NCI-H345 (cell line): ENCODE data around the gene DLG2.
"Not testable (repeated sequence)": the region's sequence is repeated elsewhere in the genome, so short reads cannot be mapped to it uniquely, and the experiment has no call there.

Experiments used
- DNase-seq: peaks from one replicate; lab custom pipeline; 2025; lab: John Stamatoyannopoulos, UW

Gene DLG2

DNA sequence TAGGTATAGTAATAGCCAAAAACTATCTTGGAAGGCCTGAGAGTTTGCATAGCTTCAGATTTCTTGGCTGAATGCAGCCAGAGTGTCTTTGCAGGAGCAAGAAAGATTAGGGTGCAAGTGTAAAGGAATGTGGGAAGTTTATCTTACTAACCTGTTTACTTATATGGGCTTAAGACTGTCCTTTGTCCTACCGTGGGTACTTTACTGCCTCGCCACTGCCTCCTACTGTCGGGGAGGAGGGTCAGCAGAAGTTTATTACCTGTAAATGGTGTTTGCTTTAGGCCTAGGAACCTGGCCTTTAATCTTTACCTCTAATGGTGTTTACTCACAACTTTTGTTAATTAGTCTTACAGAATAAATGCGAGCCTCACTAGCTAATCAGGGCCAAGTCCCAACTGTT, 633.8 kb downstream of the DLG2 start:
- no peak for DNase-seq

DNA sequence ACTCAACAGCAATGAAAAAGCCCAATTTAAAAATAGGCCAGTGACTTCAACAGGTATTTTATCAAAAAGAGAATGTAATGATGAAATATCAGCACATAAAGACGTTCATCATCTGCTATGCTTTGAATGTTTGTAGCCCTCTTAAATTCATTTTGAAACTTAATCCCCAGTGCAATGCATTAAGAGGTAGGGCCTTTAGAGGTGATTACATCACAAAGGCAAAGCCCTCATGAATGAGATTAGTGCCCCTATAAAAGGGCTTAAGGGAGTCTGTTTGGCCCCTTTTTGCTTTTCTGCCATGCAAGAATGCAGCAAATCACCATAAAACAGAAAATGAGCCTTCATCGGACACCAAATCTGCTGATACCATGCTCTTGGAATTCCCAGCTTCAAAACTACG, 637.0 kb downstream of the DLG2 start:
- no peak for DNase-seq

DNA sequence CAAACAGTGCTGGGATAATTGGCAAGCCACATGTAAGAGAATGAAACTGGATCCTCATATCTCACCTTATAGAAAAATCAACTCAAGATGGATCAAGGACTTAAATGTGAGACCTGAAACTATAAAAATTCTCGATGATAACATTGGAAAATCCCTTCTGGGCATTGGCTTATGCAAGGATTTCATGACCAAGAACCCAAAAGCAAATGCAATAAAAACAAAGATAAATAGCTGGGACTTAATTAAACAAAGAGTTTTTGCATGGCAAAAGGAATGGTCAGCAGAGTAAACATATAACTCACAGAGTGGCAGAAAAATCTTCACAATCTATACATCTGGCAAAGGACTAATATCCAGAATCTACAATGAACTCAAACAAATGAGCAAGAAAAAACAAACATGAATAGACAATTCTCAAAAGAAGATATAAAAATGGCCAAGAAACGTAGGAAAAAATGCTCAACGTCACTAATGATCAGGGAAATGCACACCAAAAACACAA, 639.4 kb downstream of the DLG2 start:
- not testable (repeated sequence) for DNase-seq

DNA sequence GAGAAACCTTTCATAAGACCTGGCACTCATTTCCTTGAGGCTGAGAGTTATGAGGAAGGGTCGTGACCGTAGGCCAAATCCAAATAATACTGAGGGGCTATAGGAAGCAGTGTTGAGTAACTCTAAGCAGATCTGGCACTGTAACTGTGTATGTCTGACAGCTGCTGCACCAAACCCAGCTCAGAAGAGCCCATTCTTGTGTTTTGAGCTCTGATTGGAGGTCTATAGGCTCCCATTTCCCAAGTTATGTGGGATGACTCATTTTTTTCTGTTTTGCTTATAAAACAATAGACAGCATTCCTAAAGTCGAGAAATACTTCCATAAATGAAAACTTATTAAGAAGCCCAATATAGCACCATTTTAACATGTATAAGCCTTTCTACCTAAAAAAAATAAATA, 645.8 kb downstream of the DLG2 start:
- no peak for DNase-seq

DNA sequence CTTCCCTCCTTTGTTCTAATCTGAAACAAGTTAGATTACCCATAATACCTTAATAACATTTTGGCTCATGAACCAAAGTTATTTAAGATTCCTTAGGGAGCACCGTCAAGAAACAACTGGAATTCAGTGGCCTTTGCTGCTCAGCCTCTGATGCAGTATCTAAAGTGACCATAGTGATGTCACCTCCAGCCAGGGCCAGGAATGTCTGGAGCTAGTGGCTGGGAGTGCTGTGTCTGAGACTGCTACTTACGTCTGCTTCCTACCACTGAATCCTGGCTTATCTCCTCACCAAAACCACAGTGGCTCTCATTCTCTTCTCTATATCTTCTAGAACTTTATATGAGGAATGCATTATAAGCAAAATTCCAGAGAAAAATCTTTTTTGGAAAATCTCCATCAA, 658.0 kb downstream of the DLG2 start:
- DNase-seq = no peak

DNA sequence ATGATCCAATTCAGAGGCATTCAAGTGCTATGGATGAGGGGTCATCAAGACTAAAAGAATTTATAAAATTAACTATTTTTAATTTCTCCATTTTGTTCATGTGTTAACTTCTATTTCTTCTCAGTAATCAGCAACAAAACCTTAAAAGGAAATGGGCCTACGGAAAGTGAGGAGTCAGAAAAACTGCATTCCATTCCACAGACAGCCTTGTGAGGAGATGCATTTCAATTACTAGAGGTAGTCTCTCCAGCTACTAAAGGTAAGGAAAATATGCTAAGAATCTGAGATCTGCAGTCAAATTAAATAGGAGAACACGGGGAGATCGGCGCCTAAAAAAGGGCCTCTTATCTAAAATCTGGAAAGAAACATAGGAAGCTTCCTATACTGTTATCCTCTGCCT, 661.7 kb downstream of the DLG2 start:
- DNase-seq = no peak

DNA sequence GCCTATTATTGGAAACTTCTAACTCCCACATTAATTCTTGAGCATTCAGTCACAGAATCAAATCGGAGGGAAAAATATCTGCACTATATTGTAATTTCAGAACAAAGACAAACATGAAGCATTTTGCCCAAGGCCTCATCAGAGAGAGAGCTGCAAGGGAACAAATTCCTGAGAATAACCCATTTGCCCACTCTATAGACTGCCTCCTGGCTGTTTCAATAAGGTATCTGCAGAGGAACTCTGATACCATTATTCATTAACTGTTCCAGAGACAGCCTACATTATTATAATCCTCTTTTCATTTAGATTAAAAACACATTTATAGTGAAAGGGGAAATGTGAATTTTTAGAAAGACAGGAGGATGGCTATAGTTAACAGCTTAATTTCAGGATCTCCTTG, 663.9 kb downstream of the DLG2 start:
- DNase-seq = no peak

DNA sequence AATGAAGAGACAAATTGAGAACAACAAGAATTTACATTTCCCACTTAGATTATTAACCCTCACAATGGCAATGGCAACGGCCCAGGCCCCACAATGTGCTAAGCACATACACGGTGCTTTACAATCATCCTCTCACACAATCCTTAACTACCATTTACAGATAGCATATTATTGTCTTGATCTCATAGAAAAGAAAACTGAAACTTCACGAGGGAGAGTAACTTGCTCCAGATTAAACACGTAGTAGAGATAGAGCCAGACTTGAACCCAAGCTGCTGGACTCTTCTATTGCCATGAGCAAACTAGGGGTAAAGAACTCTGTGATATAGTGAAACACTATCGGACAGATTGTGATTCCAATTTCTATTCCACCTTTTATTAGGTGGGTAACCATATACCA, 665.1 kb downstream of the DLG2 start:
- no peak for DNase-seq

DNA sequence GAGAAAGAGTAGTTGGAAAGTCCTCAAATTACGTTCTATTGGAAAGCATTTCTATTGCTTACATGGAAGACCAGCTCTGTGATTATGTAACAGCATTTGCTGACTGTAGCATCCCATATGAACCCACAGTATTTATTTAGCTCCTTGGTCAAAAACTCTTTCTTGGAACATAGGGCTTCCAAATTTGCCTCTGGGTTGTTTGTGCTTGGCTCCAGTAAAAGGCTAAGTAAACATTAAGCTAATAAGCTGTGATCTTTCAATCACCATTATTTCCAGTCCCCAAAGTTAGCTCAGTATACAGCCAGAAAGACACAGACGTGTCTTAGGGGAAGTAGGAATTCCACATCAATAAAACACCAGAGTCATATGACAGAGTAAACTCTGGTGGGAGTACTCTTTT, 668.8 kb downstream of the DLG2 start:
- DNase-seq = no peak

DNA sequence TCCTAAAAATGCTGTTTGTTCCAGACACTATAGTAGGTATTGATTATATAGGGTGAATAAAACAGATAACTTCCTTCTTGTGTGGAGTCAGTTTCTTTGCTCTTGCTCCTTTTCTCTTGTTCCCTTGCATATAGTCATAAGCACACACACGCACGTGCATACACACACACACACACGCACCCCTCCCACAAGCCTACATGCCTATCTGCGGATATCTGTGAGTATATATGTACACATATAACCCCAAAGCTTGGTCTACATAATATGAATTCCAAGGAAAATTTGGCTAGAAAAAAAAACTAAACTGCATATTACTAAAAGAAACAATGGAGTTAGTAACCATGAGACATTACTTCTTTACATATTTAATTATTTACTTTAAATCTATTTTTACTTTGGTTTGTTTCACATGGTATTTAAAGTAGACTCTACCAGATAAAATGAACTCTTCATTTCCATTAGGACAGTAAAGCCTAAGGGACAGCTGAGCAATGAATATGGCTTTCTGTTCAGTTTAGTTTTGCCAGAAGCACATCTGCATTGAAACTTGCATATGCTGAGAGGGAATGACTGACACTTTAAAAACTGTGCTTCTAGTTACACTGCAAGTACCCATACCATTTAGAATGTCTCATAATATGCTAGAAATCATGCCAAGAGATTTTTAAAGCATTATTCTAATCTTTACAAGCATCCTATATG, 676.4 kb downstream of the DLG2 start:
- DNase-seq = no peak

DNA sequence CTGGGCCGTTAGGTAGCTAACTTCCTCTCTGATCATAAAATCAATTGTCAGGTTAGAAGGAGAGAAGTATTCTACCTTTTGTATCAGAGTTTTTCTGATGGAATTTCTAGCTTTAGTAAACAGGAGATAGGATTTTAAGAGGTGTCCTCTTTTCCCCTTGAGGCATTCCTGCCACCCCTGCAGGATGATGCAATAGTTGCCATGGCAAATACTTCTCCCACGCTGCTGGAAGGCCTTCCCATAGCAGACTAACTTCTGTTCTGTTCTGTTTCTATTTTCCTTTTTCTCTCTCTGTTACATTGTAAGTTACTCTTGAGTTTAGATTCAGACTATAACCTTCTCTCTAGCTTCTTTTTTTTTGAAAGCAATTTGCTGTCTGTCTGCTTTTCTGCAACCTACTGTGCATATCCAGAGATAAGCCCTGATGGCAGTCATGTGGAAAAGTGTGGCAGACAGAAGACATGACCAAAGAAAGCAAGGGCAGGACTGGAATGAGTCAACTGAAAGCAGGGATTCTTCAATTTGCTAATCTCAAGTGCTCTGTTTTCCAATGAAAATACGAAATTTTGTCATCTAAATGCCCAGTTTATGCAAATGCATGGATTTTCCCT, 679.1 kb downstream of the DLG2 start:
- no peak for DNase-seq

DNA sequence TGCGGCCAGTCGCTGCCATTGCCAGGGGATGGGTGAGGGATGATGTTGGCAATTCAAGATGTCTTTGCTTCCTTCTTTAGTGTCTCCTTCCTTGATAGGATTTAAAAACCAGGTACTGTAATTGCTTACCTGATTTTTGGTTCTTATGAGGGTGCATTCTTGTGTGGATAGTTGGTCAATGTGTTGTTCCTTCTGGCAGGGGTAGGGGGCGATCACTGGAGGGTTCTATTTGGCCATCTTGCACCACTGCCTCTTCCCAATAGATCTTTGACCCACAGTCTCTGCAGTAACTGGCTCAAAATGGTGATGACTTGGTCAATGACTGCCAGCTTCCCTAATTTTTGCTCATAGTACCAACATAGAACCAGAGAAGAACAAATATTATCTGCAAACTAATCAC, 680.1 kb downstream of the DLG2 start:
- no peak for DNase-seq

DNA sequence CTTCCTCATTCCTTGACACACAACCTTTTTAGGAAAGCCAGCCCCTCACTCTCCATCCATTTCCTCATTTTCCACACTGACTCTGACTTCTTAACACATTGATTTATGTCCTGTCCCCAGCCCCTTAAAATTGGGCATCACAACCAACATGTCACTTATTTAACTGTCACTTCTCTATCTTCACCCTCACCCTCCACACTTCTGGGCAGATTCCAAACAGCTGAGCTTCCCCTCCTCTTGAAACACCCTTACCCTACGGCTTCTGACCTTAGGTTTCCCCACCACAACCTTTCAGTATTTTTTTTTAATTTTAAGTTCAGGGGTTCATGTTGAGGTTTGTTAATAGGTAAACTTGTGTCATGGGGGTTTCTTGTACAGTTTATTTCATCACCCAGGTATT, 696.3 kb downstream of the DLG2 start:
- no peak for DNase-seq

DNA sequence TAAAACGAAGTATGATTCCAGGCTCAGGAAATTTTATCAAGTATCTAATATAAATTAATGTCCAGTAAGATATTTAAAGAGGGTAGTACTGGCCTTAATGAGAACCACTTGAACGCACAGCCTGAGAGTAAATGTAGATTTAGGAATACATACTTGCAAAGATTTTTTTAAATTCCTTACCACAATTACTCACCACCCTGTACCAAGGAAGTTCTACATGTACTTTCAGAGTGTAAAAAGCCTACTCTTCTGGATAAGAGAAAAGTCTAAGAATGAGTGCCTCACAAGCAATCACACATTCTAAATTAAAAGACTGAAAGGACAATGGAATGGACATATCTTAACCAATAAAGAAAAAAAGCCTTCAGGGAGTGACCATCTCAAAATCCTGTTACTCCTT, 697.4 kb downstream of the DLG2 start:
- no peak for DNase-seq

DNA sequence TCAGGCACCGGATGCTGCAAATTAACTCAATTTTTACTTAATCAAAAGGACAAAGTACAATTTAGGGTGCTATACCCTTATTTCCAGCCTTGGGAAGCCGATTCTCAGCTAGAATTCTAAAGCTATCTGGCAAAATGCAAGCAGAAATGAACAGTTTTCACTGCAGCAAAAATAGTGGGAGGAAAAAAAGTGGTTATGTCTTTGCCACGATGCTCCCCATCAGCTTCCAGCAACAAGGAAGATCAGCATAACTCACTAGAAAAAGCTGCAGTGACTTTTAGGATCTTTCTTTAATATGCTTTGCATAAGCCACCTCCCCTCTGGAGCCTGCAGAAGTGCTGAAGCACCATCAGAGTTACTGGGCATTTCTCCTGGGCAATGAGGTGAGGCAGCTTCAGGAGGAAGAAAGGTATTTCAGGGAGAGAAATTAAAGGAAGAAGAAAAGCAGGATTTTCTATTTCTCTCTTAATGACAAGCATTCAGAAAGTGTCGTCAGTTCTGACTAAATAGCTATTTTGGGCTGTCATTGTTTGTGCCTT, 702.9 kb downstream of the DLG2 start:
- no peak for DNase-seq

DNA sequence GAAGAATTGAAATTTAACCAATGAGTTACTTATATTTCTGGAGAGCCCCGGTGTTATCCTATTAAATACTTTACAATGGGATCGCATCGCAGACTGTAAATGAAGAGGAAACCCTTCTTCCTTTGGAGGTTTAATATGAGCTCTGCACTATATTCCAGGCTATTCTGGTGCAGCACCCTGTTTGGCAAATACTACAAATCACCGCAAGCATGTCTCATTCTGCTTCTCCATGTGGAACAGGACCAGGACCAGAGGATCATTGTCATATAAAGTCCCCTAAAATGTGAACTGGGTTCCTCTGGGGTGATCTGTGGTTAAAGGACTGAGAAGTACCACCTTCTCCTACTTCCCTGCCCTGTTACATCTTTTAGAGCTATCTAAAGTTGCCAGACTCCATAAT, 703.7 kb downstream of the DLG2 start:
- no peak for DNase-seq

DNA sequence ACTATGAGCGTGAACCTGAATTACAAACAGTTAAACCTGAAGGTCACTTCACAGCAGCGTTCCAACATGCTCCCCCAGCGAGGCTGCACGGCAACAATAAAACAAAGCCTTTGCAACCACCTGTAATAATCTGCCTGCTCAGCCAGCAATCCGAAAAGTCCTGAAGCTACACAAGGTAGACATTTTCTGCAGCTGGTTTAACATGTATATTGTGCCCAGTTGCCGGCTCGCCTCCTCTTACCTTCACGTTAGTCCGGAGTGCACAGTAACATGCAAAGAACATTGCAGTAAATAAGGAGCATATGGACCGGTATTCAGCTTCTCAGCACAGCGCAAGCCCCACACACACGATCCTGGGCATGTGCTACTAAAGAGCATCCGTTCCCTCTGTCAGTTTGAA, 704.3 kb downstream of the DLG2 start:
- no peak for DNase-seq

DNA sequence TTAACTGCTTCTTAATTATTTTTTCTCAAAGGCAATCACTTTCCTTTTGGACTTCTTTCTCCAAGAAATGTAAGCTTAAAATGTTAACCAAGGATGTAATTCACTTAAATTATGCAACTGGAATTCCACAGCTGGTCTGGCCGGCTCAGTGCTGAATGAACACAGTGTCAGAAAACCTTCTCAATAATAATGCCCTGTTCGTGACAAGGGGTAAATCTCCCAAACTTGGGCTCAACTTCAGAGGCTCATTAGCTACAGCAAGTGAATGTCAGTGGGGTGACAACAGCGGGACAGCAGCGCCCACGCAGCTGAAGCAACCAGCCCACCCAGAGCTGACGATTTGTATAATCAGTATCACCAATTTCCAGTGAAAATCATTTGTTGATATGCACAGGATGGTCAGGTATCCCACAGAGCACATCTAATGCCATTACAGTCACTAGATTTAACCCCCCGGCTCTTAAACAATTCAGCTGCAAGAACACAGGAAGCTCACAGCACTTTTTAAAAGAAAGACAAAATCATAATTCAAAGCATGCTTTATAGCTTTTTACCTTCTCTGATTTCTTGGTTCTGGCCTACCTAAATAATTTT, 704.8 kb downstream of the DLG2 start:
- no peak for DNase-seq

DNA sequence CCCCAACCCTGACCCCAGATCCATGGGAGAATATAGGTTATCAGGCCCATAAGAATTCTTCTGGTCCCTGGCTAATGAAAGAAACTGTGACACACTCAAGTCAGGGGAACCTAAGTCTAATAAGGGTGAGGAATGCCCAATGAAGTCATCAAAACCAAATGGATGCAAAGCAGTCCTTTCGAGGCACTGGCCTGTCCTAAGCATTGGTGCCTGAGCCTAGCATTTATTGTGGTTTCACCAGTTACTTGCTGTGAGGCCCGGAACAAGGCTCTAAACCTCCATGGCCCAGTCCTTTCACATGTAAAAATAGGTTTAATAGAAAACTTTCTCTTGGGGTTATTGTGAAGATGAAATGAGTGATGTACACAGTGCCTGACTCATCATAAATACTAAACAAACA, 712.6 kb downstream of the DLG2 start:
- DNase-seq = no peak

DNA sequence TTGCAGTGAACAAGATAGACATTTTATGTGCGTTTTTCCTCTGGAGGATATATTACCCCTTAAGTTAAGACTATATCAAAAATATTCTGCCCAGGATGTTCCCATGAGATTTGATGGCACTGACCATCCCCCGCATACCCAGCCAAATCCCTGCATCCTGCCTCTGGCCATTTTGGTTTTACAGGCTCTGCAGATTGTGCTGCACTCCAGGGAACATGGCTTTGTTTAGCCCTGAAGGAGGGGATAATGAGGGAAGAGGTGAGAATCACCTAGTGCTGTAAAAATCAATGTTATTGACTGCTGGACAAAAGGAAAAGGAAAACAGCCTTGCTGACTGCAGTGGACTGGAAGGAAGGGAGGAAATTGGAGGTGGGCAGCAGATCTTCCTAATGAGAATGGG, 717.4 kb downstream of the DLG2 start:
- DNase-seq = no peak

DNA sequence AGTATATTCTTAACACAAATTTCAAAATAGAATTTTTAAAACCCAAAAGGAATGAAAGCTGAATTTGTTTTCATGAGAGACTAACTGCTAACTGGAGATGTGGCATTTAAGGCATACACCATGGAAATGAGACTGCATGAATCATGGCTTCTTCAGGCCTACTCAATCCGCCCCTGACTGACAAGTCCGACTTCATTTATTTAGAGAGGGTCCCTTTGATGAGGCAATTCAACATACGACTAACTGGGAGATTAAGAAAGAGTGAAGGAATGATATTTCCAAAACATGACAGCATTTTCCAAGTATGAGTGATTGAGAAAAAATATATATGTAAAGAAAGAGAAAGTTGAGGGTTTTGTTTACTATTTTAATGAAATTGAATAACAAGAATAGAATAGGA, 720.1 kb downstream of the DLG2 start:
- no peak for DNase-seq

DNA sequence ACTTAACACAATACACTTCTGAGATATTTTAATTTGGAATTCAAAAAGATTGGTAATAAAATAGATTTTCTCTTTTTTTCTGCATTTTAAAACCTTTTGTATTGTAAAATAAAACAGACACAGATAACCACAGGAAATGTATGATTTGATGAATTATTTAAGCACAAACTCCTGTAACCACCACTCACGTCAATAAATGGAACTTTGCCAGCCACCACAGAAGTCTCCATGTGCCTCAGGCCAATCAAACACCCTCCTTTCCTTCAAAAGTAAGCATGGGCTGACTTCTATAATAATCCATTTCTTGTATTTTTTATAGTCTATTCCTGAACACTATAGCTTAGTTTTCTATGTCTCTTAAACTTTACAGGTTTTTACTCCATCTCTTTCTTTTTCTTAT, 721.7 kb downstream of the DLG2 start:
- DNase-seq = no peak

DNA sequence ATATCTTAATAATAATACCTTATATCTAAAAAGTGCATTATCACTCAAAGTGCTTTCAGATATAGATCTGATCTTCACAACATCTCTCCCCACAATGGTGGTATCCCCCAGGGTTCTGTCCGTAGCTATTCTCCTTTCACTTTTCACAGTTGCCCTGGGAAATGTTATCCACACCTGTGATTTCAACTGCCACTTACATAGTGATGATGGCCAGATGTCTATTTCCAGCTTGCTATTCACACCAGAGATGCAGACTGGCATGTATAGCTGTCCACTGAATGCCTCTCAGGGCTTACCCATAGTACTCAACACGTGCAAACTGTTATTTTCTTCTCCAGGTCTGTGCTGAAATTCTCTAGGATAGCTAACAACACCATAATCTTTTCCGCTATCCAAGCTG, 724.7 kb downstream of the DLG2 start:
- DNase-seq = no peak
